NCI-H2227 (cell line): ENCODE measurements around the gene OSBPL5.
A peak's percentile ranks its signal among the peaks of the same experiment; 100 is the strongest.
"Not testable (repeated sequence)": the region's sequence is repeated elsewhere in the genome, so short reads cannot be mapped to it uniquely, and the experiment has no call there.

Experiments used
- DNase-seq: peaks from one replicate; lab custom pipeline; 2025; ENCODE audit not compliant: unreplicated experiment; lab: John Stamatoyannopoulos, UW

The OSBPL5 gene

GRCh38 chr11:3123761-3124733 is 41.1 kb downstream of the OSBPL5 start:
- no peak for DNase-seq

- peak; percentile 23 for DNase-seq
These were observed 41.8 kb downstream of the OSBPL5 start for GRCh38 chr11:3123305-3123704.

GRCh38 chr11:3122775-3123201 is 42.3 kb downstream of the OSBPL5 start:
- DNase-seq, result no peak

GRCh38 chr11:3121931-3122774 is 43.0 kb downstream of the OSBPL5 start:
- DNase-seq, result no peak

- no peak for DNase-seq
These were observed 43.7 kb downstream of the OSBPL5 start for GRCh38 chr11:3121416-3121815.

GRCh38 chr11:3120071-3120792 is 44.9 kb downstream of the OSBPL5 start:
- DNase-seq, result no peak

- DNase-seq, result no peak
These were observed 45.8 kb downstream of the OSBPL5 start for GRCh38 chr11:3119141-3119821.

- DNase-seq, result no peak
These were observed 49.8 kb downstream of the OSBPL5 start for GRCh38 chr11:3115321-3115720.

- not testable (repeated sequence) for DNase-seq
These were observed 51.4 kb downstream of the OSBPL5 start for GRCh38 chr11:3113661-3114060.

- no peak for DNase-seq
These were observed 53.0 kb downstream of the OSBPL5 start for GRCh38 chr11:3111919-3112690.

- no peak for DNase-seq
These were observed 53.6 kb downstream of the OSBPL5 start for GRCh38 chr11:3111466-3111865.

GRCh38 chr11:3109921-3110706 is 55.0 kb downstream of the OSBPL5 start:
- DNase-seq, result peak; percentile 22

GRCh38 chr11:3109434-3109833 is 55.7 kb downstream of the OSBPL5 start:
- DNase-seq, result no peak

- DNase-seq, result no peak
These were observed 56.9 kb downstream of the OSBPL5 start for GRCh38 chr11:3108183-3108721.

- no peak for DNase-seq
These were observed 57.4 kb downstream of the OSBPL5 start for GRCh38 chr11:3107608-3108182.

- DNase-seq, result no peak
These were observed 58.2 kb downstream of the OSBPL5 start for GRCh38 chr11:3106736-3107524.
